Activated CD8-positive, alpha-beta memory T cell treated with anti-CD3 and anti-CD28 coated beads for 4 hours (primary cell): Measurements from ENCODE around the gene ING5.

ENCODE experiments used
- DNase-seq, 2 donors: peaks; one replicate each; pipeline ENCODE4 v3.0.0-alpha.2; 2020; ENCODE audit warnings: low read depth in 2 of 2

The ING5 gene

DNA sequence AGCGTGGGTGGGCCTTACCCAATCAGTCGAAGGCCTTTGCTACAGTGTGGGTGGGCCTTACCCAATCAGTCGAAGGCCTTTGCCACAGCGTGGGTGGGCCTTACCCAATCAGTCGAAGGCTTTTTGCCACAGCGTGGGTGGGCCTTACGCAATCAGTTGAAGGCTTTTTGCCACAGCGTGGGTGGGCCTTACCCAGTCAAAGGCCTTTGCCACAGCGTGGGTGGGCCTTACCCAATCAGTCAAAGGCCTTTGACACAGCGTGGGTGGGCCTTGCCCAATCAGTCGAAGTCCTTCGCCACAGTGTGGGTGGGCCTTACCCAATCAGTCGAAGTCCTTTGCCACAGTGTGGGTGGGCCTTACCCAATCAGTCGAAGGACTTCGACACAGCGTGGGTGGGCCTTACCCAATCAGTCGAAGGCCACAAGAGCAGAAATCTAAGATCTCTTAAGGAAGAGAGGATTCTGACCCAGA, 58.5 kb downstream of the ING5 start:
- DNase-seq, result no peak

DNA sequence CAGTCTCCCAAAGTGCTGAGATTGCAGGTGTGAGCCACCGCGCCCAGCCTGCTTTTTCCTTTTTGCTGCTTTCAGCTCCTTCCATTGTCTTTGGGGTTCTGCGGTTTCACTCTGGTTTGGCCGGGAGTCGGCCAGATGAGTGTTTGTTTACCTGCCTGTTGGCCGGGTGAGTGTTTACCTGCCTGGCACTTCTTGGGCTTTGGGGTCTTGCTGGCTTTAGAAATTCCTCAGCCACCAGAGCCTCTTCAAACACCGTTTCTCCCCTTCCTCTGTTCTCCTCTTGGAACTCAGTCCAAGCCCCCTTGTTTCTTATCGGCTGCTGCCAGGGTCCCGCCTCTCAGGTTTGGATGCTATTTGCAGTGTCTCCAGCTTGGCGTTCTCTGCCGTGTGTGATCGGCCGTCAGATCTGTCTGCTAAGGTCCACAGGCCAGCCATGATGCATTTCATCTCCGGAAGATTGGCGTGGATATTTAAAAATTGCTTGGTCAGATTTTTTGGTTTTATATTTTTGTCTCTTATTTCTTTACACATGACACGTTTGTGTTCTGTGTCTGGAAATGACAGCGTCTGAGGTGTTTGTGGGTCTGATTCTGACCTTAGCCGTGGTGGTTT, 60.6 kb downstream of the ING5 start:
- DNase-seq, result no peak

DNA sequence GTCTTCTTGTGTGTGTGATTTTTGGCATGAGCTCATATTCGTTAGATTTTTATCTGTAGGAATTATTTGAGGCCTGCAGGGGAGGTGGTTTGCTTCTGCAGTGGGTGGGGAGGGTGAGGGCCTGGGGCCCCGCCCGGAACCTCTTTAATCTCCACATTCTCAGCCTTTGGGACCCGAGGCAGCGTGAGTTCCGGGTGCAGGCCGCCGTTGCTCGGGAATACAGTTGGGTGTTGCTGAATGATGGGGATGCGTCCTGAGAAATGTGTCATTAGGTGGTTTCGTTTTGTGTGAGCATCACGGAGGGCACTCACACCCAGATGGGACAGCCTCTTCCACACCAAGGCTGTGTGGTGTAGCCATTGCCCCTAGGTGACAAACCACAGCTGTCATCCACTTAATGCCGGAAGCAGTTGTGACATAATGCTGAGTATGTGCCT, 61.1 kb downstream of the ING5 start:
- peak; percentile 58 to 63 for DNase-seq

DNA sequence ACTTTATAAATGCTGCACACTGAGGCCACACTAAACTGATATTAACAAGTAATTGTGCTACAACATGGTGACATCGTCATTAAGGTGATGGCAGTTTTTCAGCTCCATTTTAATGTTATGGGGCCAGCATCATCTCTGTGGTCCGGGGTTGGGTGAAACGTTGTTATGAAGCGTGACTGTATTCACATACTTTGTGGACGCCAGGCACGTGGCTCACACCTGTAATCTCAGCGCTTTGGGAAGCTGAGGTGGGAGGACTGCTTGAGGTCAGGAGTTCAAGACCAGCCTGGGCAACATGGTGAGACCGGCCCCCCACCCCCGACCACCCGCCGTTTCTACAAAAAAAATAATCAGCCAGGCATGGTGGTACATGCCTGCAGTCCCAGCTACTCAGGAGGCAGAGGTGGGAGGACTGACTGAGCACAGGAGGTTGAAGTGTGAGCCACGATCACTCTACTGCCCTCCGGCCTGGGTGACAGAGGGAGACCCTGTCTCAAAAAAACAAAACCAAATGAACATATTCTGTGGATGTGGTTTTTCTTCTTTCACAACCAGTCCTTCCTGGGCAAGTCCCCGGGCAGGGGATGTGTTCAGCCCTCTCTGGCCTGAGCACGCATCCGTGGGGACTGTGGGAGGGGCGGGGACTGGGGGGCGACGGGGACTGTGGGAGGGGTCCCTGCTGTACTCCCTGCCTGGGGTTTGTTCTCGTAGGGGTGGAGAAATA, 61.9 kb downstream of the ING5 start:
- no peak for DNase-seq

DNA sequence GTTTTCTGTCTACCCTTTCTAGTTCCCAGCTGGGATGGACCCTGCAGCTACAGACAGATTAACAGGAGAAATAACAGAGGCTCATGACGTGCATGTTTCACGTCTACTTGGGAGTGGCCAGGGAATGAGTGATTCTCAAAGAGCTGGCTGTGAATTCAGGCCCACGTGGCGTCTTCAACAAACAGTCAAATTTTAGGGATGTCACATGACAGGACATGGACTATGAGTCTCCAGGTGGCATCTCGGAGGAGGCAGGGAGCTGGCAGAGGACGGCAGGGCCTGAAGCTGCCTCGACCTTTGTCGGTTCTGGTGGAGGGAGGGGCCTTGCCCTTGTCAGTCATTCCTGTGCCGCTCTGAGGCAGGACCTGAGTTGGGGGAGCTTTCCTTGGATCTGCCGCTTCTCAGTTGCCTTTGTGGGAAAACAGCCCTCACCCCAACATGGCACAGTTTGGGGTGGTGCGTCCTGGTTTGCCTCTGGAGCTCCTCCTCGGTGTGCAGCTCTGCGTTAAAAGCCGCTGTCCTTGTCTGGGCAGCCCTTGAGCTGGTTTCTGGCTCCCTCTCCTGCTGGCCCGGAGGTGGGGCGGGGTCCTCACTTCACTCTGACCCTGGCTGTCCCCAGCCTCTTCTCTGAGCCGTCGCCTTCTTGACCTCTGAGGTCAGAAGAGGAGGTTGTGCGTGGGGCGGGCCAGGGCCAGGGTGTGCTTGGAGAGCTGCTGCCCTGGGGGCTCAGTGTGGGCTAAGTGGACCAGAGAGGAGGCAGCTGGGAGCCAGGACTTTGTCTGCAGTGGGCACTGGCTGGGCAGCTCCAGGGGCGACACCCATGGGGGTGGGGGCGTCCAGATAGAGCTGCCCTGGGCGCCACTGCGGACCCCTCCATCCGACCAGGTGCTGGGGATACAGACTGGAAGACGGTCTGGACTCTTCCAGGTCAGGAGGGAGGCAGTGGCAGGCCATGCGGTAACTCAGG, 62.7 kb downstream of the ING5 start:
- no peak for DNase-seq

DNA sequence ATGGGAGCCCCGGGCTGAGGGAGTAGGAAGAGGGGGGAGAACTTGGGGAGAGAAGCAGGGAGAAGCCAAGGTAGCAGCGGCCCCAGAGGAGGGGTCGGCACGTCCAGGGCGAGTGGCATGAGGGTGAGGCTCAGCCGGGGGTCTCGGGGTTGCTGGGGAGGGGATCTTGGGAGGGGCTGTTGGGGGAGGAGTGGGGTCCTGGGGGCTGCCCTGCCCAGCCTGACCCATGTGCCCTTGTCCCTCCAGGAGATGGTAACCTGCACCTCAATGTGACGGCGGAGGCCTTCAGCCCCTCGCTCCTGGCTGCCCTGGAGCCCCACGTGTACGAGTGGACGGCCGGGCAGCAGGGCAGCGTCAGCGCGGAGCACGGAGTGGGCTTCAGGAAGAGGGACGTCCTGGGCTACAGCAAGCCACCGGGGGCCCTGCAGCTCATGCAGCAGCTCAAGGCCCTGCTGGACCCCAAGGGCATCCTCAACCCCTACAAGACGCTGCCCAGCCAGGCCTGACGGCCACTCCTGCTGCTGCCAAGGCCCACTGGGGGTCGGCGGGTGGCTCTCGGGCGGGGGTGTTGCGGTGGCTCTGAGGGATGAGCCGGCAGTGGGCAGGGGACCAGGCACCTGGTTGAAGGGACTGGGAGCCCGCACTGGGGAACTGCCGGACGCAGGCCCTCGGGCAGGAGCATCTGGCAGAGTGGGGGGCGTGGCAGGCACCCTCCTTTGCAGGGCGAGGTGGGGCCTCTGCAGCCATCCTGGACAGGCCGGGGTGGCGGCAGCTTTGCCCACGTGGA, 65.8 kb downstream of the ING5 start:
- no peak for DNase-seq

DNA sequence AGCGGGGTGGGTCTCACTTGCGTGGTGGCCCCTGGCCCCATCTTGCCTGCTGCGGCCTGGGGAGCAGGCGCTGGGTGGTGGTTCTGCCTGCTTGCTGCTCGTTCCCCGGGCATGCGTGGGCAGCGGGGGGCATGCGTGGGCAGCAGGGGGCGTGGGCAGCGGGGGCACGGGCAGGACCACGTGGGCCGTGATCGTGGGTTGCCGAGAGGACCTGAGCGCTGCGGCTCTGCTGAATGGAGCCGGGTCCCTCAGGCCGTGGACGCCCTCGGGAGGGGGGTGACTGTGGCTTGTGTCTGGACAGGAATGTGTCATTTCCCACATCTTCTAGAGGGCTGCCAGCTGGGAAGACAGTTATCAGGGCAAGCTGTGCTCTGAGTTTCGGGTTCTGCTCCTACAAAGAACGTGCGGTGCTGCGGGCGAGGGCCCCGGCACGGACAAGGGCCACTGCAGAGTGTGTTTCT, 66.4 kb downstream of the ING5 start:
- DNase-seq, result no peak

DNA sequence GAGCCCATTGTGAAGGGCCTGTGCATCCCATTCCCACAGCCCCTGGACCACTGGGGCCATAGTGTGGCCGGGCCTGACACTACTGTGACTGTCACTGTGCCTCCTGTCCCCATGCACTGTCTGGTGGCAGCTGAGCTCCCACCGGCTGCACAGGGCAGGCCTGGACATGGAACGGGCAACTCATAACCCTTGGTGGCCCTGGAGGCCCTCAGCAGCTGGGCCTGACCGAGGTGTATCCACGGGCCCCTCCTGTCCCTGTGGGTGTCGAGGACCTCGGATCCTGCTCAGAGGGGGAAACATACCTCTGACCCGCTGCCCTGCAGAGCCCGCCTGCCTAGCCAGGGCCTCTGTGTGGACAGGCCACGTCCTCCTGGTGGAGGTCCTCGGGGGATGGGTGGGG, 67.0 kb downstream of the ING5 start:
- no peak for DNase-seq

DNA sequence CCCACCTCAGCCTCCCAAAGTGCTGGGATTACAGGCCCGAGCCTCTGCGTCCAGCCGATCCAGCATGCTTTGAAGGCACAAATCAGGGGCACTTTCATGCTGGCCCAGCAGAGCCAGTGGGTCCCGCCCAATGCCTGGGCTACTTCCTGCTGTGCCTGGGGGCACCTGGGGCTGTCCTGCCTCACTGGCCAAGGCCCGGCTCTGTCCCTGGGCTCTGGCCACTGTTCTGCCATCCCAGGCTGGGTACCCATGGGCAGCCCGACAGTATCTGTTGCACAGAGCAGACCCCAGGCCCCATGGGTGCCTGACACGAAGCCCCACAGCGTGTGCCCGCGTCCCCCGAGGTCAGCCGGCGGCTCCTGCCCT, 68.0 kb downstream of the ING5 start:
- no peak for DNase-seq

DNA sequence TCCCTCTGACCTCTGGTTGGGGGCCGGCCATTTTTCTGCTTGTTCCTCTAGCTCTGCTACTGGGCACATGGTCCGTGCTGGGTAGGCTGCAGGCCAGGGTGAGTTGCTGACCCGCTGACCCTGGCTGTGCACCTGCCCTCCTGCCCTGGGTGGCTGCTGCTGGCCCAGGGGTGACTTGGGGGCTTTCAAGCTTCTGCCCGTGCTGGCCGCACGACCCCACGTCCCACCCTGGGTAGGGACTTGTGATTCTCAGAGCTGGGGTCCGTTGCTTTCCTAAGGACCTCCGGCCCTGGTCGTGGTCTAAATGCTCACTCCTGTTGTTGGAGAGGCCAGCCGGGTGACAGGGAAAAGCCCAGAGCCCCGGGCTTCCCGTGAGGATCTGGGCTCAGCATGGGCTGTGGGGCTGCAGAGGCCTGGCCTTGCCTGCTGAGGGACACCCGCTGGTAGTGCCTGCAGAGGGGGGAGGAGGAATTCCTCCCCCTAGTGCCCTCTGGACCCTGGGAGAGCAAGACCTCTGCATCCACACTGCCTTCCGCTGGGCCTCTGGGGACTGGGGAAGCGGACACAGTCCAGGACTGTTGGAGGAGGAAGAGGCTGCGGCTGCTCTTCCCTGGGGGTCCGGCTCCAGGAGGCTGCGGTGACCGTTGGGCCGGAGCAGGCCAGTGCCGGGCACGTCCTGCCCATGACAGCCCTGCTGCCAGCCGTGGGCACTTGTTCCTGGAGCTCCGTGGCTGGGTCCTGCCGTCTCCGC, 68.5 kb downstream of the ING5 start:
- no peak for DNase-seq

DNA sequence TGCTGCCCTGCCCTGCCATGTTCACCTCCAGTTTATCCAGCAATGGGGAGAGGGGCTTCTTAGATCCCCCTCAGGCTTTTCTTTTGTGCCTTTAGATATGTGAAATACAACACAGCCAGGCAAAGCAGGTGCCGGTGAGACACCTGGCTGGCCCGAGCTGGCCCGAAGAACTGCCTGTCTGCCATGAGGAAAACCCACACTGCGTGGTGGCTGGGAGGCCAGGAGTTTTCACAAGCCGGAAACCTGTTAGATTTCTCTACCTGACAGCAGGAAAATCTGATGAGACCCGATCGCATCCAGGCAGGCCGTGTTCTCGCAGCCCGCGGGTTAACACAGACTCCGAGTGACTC, 69.1 kb downstream of the ING5 start:
- DNase-seq, result no peak

DNA sequence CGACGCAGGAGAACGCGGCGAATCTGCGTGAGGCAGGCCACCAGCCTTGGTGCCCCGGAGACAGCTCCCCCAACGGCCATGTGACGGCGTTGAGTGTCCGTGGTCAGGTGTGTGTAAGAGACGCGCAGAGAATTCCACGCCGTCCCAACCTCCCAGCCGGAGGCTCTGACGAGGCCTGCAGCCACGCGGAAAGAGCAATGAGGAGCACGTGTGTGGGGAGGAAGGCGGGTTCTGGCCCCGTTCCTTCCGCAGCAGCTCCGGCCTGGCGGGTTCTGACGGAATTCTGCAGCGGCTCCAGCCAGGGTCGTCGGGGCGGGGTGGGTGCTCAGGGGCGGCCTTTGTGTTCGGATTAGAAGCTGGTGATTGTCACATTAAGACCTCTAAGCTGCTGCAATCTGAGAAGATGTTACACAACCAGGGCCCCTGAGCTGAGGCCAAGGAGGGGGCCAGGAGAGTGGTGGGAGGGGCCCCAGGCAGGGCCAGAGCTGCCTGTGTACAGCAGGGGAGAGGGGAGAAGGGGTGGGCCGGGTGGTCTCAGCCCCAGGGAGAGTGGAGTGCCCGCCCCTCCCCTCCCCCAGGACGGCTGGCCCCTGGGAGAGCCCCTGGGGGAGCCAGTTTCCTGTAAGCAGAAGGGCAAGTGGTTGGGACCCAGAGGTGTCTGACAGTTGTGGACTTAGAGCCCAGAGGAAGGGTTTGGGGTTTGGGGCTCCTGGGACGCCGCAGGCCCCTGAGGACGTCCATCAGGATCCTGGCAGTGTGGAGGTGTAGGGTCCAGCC, 69.6 kb downstream of the ING5 start:
- no peak for DNase-seq

DNA sequence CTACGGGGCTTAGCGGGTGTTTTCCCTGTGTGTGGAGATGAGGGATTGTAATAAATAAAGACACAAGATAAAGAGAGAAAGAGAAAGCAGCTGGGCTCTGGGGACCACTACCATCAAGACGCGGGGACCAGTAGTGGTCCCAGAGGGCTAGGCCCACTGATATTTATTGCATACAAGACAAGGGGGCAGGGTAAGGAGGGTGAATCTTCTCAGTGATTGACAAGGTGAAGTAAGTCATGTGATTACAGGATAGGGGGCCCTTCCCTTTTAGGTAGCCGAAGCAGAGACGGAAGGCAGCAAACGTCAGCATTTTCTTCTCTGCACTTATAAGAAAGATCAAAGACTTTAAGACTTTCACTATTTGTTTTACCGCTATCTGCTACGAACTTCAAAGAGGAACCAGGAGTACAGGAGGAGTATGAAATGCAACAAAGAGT, 70.2 kb downstream of the ING5 start:
- no peak for DNase-seq

DNA sequence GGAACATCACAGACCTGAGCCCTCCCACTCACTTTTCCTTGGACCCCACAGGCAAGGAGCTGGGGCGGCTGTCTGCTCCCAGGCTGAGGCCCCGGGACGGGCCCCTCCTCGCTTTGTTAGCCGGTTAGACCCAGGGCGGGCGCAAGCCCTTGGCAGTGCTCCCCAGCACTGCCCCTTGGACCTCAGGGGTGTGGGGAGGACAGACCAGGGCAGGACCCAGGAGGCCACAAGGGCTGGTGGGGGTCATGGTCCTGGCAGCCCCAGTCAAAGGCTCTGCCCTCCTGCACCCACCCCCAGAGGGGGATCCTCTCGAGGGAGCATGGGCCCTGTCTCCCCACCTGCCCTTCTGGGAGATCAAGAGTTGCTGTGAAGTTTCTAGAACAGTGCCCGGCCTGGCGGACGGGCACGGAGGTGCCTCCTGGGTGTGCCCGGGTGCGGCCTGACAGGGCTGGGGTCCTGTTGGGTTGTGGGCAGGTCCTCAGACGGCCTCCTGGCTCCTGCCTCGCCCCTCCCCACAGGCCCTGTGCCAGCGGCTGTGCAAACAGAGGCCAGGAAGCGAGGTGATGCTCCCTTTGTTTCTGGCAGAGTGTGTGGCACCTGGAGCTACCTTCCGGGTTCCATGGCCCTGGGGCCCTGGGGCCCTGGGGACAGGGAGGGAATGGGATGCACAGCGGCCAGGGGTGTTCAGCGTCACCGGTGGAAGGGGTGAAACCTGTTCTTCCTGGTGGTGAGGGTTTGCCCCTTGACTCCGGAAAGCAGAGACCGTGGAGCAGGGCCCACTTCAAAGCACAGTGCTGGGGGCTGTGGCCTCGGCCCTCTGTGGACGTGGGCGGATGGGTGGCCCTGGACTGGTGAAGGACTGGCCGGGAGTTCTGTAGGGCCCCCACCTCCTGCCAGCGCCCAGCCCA, 71.9 kb downstream of the ING5 start:
- DNase-seq, result no peak

DNA sequence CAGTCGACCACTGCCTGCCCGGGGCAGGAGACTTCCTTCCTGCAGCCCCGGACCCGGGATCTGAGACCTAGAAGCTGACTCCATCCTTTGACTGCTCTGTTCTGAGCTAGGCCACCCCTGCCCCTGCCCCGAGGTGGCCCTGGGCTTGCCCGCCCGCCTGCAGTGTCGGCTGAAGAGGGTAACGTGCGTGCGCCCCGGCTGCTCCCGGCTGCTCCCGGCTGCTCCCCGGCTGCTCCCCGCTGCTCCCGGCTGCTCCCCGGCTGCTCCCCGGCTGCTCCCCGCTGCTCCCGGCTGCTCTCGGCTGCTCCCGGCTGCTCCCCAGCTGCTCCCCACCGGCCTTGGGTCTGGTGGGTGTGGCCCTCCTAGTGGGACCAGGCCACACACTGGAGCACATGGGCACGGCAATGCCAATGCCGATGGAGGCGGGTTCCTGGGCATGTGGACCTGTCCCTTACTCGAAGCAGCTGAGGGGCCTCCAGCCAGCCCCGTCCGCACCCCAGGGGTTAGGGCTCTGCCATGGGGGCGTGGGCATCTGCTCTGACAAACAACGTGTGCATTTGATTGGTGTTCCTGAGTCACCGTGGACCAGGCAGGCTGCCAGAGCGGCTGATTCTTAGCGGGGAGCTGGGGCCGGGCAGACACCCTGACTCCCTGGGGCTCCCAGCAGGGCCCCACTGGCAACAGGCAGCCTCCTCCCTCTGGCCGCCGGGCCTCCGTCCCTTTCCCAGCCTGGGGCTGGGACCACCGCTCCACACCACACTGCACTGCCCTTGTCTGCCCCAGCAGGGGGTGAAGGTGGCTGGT, 72.8 kb downstream of the ING5 start:
- no peak for DNase-seq

DNA sequence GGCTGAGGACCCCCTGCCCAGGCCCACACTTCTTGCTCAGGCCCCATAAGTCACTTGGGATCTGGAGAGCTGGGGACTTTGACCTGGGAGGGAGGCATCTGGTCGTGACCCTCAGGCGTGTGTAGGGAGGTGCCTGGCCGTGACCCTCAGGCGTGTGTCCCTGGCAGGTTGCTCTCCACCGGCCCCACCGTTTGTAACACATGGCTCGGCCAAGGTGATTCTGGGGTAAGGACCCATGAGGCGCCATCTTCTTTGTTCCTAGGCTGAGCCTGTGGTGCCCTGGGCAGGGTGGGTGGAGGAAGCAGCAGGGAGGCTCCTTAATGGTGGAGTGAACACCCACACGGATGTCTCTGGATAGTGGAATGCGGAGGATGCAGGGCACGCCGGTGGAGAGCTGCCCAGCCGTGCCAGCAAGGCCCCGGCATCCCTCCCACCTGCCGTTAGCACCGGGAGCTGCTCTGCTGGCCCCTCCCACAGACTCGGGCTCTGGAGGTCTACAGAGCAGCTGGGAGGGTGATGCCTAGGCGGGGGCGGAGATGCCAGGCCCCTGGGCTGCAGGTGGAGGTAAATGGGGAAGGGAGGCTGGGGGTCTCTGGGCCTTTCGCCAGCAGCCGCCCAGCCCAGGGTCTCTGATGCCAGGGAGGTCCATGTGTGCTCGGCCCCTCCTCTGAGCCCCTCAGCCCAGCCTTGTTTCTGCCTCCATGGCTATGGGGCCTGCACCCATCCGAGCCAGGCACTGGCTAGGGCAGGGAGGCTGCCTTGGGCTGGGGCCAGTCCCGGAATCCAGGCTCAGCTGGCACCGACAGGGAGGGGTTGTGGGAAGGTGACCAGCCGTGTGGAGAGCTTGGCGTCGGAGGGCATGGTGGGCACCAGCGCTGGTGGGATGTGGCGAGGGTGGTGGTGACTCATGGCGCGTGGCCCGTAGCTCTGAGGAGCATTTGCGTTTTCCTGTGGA, 73.7 kb downstream of the ING5 start:
- no peak for DNase-seq
